ENCODE results near the gene SMARCD2. TPM values are rescaled to one million over a fixed set of nuclear protein-coding genes. Genes with fewer than 3 reads are reported as not detected.

Gene SMARCD2
- total RNA-seq, 1 donor from 2014 or later: 107 TPM

DNA sequence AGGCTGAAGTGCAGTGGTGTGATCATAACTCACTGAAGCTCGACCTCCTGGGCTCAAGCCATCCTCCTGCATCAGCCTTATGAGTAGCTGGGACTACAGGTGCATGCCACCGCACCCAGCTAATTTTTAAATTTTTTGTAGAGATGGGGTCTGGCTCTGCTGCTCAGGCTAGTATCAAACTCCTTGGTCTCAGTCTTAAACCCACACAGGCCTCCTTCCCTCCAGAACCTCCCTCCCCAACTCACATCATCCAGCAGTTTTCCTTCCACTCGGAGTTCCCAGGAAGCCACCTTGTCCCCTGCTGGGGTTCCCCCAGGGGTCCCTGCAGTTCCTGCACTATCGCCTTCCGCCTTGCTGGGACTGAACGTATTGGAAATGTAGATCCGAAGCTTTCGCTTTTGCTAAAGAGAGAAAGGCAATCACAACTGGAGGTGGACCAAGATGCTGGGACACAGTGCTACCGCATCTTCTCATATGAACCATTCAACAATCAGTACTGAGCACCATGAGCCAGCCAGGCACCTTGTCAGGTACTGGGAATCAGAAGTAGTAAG lies 7.2 kb downstream of the SMARCD2 start:
- peaks cover 6% of the 10 kb centered on the region for H3K36me3 ChIP-seq (ENCODE audit: control insufficient read depth, insufficient read depth, low read length)
- H3K4me3 ChIP-seq (ENCODE audit: low read depth, low read length): no peak overlapping the region

DNA sequence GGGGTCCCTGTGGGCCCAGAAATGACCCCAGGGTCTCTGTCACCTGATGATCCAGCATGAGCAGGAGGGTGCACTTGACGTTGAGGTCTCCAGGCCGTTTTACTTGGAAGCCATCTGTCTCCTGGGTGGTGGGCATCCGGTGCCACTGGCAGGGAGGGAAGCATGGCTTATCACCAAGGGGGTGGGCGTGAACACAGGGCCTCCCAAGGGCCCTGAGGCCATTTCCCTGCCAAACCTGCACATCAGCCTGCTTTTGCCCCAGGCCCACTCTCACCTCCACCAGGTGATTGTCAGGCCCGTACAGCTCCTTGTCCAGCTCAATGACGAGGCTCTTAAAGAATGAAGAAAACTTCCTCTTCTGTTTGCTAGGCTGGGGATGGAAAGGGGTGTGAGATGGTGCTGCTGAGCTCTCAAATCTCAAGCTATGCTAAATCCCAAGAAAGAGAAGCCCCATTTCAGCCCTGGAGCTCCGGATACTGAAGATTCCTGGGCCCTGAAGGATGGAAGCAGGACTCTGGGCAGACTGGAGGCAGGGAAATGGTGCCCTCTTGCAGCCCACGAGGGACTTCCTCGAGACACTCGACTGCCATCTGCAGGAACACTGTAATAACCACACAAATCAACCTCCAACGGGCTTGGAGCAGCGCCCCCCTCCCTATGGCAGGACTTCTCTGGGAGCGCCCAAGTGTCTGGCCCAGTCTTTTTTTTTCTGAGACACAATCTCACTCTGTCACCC lies 7.9 kb downstream of the SMARCD2 start:
- Histone ChIP-seq H3K36me3 (ENCODE audit: control insufficient read depth, insufficient read depth, low read length) (peaks cover 7% of the 10 kb centered on the region), H3K4me3 (ENCODE audit: low read depth, low read length) (no peak overlapping the region), H3K27me3 (ENCODE audit: control insufficient read depth, insufficient read depth, low read length) (no peaks in the 10 kb centered on the region)
- DNase-seq (ENCODE audit: low read depth): no peak
- TF ChIP-seq, protein P1, sequence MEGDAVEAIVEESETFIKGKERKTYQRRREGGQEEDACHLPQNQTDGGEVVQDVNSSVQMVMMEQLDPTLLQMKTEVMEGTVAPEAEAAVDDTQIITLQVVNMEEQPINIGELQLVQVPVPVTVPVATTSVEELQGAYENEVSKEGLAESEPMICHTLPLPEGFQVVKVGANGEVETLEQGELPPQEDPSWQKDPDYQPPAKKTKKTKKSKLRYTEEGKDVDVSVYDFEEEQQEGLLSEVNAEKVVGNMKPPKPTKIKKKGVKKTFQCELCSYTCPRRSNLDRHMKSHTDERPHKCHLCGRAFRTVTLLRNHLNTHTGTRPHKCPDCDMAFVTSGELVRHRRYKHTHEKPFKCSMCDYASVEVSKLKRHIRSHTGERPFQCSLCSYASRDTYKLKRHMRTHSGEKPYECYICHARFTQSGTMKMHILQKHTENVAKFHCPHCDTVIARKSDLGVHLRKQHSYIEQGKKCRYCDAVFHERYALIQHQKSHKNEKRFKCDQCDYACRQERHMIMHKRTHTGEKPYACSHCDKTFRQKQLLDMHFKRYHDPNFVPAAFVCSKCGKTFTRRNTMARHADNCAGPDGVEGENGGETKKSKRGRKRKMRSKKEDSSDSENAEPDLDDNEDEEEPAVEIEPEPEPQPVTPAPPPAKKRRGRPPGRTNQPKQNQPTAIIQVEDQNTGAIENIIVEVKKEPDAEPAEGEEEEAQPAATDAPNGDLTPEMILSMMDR (IDR thresholded peaks at IDR 0.05; ENCODE audit: insufficient read depth, low read length, poor library complexity, severe bottlenecking): peak; percentile 80

More for the DNA sequence above, 7.2 kb downstream of the SMARCD2 start:
- TF ChIP-seq, protein P1 (IDR thresholded peaks at IDR 0.05; ENCODE audit: insufficient read depth, low read length, poor library complexity, severe bottlenecking): no peak
- H3K27me3 ChIP-seq (ENCODE audit: control insufficient read depth, insufficient read depth, low read length): no peaks in the 10 kb centered on the region
- DNase-seq (ENCODE audit: low read depth): no peak

DNA sequence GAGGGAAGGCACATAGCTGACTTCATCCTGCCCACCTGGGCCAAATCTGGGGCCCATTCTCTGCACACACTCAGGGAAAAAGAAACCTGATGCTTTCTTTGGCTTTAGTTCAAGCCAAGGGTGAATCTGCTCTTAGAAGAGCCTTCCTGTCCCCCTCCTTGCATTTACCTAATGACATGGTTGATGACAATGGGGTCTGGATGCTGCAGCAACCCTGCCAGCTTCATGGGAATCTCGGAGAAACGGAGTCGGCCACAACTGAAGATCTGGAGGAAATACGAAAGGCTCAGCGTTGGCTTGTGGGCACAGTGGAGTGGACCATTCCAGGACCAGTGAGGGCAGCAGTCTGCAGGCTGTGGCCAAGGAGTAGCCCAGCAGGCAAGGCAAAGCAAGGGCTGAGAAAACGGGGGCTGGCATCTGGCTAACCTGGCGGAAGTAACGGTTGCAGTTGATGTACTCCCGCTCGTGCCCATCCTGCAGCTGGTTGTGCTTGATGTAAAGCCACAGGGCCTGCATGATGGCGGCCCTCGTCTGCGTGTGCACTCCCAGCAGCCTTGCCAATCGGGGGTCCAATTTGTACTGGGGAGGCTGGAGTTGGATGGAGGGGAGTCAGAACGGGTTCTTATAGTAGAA lies 8.6 kb downstream of the SMARCD2 start:
- no peak overlapping the region for H3K4me3 ChIP-seq (ENCODE audit: low read depth, low read length)
- no peak for DNase-seq (ENCODE audit: low read depth)
- H3K27me3 ChIP-seq (ENCODE audit: control insufficient read depth, insufficient read depth, low read length): no peaks in the 10 kb centered on the region
- TF ChIP-seq, protein P1 (IDR thresholded peaks at IDR 0.05; ENCODE audit: insufficient read depth, low read length, poor library complexity, severe bottlenecking): no peak
- H3K36me3 ChIP-seq (ENCODE audit: control insufficient read depth, insufficient read depth, low read length): peaks cover 7% of the 10 kb centered on the region

DNA sequence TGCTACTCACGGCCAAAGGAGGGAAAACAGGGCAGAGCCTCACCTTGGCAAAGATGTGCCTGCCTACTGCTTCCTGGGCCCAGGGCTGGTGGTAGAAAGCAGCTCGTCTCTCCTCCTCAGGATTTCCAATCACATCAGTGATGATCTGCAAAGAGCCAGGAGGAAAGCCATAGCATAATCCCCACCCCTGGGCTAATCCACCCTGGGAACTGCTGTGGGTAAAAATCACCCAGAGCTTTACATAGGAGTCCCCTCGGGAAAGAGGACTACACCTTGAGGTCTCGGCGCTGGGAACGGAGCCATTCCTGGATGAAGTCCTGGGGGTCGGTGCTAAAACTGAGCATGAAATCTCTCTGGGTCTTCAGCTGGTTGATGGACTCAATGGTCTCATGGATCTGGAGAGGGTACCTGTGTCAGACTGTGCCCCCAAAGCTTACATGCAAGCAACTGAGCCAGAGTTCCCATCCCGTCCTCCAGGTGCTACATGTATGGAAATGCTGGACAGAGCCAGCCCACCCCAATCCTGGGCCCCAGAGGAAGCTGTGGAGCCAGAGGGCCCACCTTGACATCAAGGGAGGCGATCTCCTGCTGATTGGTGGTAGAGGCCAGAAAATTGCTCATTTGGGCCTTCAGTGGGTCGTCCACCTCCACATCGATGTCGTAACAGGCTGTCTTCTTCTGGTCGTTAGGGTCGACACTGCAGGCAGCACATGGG lies 9.3 kb downstream of the SMARCD2 start:
- peaks cover 7% of the 10 kb centered on the region for H3K36me3 ChIP-seq (ENCODE audit: control insufficient read depth, insufficient read depth, low read length)
- TF ChIP-seq, protein P1 (IDR thresholded peaks at IDR 0.05; ENCODE audit: insufficient read depth, low read length, poor library complexity, severe bottlenecking): no peak
- H3K4me3 ChIP-seq (ENCODE audit: low read depth, low read length): no peak overlapping the region
- H3K27me3 ChIP-seq (ENCODE audit: control insufficient read depth, insufficient read depth, low read length): no peaks in the 10 kb centered on the region
- DNase-seq (ENCODE audit: low read depth): no peak

DNA sequence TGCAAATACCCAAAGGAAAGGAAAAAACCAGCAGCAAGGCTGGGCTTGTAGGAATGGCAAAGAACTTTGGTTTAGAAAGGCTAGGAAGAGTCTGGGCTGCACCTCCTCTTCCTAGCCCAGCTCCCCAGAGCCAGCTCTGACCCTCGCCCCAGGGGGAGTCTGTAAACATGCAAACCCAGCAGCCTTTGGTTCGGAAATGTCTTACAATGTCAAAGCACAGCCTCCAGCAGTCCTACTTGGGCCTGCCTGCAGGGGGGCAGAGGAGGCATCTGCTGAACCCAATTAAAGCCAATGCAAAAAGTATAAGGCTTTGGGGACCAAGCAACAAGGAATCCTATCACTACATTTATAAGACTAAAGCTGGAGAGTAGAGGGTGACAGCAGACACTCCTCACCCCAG lies 10.0 kb downstream of the SMARCD2 start:
- DNase-seq (ENCODE audit: low read depth): no peak
- Histone ChIP-seq H3K4me3 (ENCODE audit: low read depth, low read length) (no peak overlapping the region), H3K27me3 (ENCODE audit: control insufficient read depth, insufficient read depth, low read length) (no peaks in the 10 kb centered on the region), H3K36me3 (ENCODE audit: control insufficient read depth, insufficient read depth, low read length) (peaks cover 7% of the 10 kb centered on the region)
- TF ChIP-seq, protein P1 (IDR thresholded peaks at IDR 0.05; ENCODE audit: insufficient read depth, low read length, poor library complexity, severe bottlenecking): no peak

Measured in kidney epithelial cell (primary cell).